Transverse colon (tissue), 4 donors: Measurements from ENCODE around the gene DIO3. TPM values are rescaled to one million over a fixed set of nuclear protein-coding genes. Genes with fewer than 3 reads are reported as not detected.

Experiments
- DNase-seq: peaks from one replicate; pipeline ENCODE4 v3.0.0-alpha.2; 2019
- H3K27ac ChIP-seq, 4 donors: fragments of 200-600 bp; sonication (generic); 2 replicates each; pipeline ENCODE4 v1.5.1; 2016 to 2018; ENCODE audit warnings: inconsistent platforms in 4 of 4
- H3K27me3 ChIP-seq: fragments of 200-600 bp; sonication (generic); 2 replicates; pipeline ENCODE4 v1.5.1; 2017; ENCODE audit warnings: inconsistent platforms
- H3K36me3 ChIP-seq, 4 donors: fragments of 200-600 bp; sonication (generic); 2 replicates each; pipeline ENCODE4 v1.5.1; 2017 to 2019; ENCODE audit warnings: inconsistent platforms in 4 of 4
- H3K4me1 ChIP-seq, 4 donors: fragments of 200-600 bp; sonication (generic); 2 replicates each; pipeline ENCODE4 v1.5.1; 2017 to 2020; ENCODE audit warnings: inconsistent platforms in 4 of 4
- H3K4me3 ChIP-seq, 4 donors: fragments of 200-600 bp; sonication (generic); 1 replicate in 1 of 4; 2 replicates in 3 of 4; pipeline versions ENCODE4 v1.5.1 to v1.6.1; 2017 to 2019; ENCODE audit warnings: inconsistent platforms in 4 of 4
- H3K9me3 ChIP-seq, 2 donors: fragments of 200-600 bp; sonication (generic); 2 replicates each; pipeline ENCODE4 v1.5.1; 2017 to 2019; ENCODE audit warnings: inconsistent platforms in 2 of 2
- EP300 ChIP-seq: sonication (generic); formaldehyde crosslinking; IDR thresholded peaks from one replicate; pipeline ENCODE4 v1.6.1; 2017; ENCODE audit warnings: antibody characterized with exemption, low read depth
- POLR2A ChIP-seq: fragments of 450-650 bp; IDR thresholded peaks from one replicate; pipeline ENCODE4 v1.6.1; 2016; ENCODE audit warnings: antibody characterized with exemption, mild to moderate bottlenecking, moderate library complexity
- POLR2AphosphoS5 ChIP-seq, 3 donors: sonication (generic); formaldehyde crosslinking; IDR thresholded peaks; one replicate each; pipeline ENCODE4 v1.6.1; 2016; ENCODE audit warnings: antibody characterized with exemption in 3 of 3
- WGBS, 2 donors: methylation state at CpG; one replicate each; pipeline ENCODE4 v1.1.5; 2018; ENCODE audit warnings: low coverage in 1 of 2; 5-methylcytosine and 5-hydroxymethylcytosine counted together
- in situ Hi-C, 4 donors: fragments of 200-750 bp; cut with MboI; loops; one replicate each; pipeline versions ENCODE4 v1.15.0 to v1.15.1; 2017; ENCODE audit warnings: low sequenced_read_pairs in 3 of 4, low pct_ligation_motif_present in 1 of 4, low pct_unique_long_range_greater_than_20kb in 1 of 4
- intact Hi-C: fragments of 100-400 bp; cut with DNase I; formaldehyde crosslinking; loops from one replicate; pipeline ENCODE4 v1.15.1; 2023; ENCODE audit warnings: low total_unique reads
- total RNA-seq, 4 donors: library from RNA; depleted of rRNA; stranded (reverse); fragments of >200 nt; gene quantifications; one replicate each; pipeline ENCODE4 v1.1.0, GENCODE V29; 2016
- TF ChIP-seq, protein P1 (sequence below), 5 experiments: fragments of 200-600 bp in 3 of 5; fragments of 450-650 bp in 2 of 5; sonication (generic) in 3 of 5; IDR thresholded peaks; 1 replicate in 2 of 5; 2 replicates in 3 of 5; pipeline ENCODE4 v1.5.1; 2016 to 2017; ENCODE audit warnings: antibody characterized with exemption in 5 of 5, inconsistent platforms in 3 of 5, mild to moderate bottlenecking in 2 of 5, moderate library complexity in 1 of 5

Gene DIO3
- total RNA-seq, 4 donors from 2014 or later: 1.2 to 2.9 (median 1.4) TPM; not detected in 1

- no peak for TF ChIP-seq EP300
- TF ChIP-seq POLR2A: no peak
- no peak for TF ChIP-seq POLR2AphosphoS5 (IDR thresholded peaks at IDR 0.05)
- TF ChIP-seq, protein P1, sequence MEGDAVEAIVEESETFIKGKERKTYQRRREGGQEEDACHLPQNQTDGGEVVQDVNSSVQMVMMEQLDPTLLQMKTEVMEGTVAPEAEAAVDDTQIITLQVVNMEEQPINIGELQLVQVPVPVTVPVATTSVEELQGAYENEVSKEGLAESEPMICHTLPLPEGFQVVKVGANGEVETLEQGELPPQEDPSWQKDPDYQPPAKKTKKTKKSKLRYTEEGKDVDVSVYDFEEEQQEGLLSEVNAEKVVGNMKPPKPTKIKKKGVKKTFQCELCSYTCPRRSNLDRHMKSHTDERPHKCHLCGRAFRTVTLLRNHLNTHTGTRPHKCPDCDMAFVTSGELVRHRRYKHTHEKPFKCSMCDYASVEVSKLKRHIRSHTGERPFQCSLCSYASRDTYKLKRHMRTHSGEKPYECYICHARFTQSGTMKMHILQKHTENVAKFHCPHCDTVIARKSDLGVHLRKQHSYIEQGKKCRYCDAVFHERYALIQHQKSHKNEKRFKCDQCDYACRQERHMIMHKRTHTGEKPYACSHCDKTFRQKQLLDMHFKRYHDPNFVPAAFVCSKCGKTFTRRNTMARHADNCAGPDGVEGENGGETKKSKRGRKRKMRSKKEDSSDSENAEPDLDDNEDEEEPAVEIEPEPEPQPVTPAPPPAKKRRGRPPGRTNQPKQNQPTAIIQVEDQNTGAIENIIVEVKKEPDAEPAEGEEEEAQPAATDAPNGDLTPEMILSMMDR (IDR thresholded peaks at IDR 0.05): no peak
- intact Hi-C loops: no loop called here
- peaks cover 31% of the 10 kb centered on the region for H3K27me3 ChIP-seq
Measured at GRCh38 chr14:101604935-101605780, 43.9 kb downstream of the DIO3 start.

GRCh38 chr14:101605836-101606235, 44.5 kb downstream of the DIO3 start:
- Histone ChIP-seq H3K4me1 (no peaks in the 10 kb centered on the region), H3K4me3 (no peak overlapping the region), H3K27me3 (peaks cover 38% of the 10 kb centered on the region), H3K36me3 (no peaks in the 10 kb centered on the region), H3K9me3 (no peaks in the 10 kb centered on the region), H3K27ac (no peak overlapping the region)
- in situ Hi-C loops: no loop called here
- DNase-seq: no peak
- 85 to 91% methylated on average over 4 of the region's 4 CpGs for WGBS, 2 donors
- intact Hi-C loops: no loop called here
- TF ChIP-seq EP300: no peak
- TF ChIP-seq POLR2AphosphoS5 (IDR thresholded peaks at IDR 0.05): no peak
- TF ChIP-seq POLR2A: no peak
- TF ChIP-seq, protein P1 (IDR thresholded peaks at IDR 0.05): no peak

More at GRCh38 chr14:101604935-101605780, 43.9 kb downstream of the DIO3 start:
- in situ Hi-C loops: no loop called here
- no peak overlapping the region for H3K4me3 ChIP-seq
- peak; percentile 1 for DNase-seq
- no peaks in the 10 kb centered on the region for H3K4me1 ChIP-seq
- no peaks in the 10 kb centered on the region for H3K9me3 ChIP-seq
- no peak overlapping the region for H3K27ac ChIP-seq
- WGBS, 2 donors: 68 to 83% methylated on average over 1 to 11 of the region's 11 CpGs
- H3K36me3 ChIP-seq: no peaks in the 10 kb centered on the region

Other genes starting within 250 kb of the DIO3 start
- 100 to 1,000 TPM in 2 of 4 donors, 10 to 100 TPM in 2; 66.2 to 211 (median 116) TPM for gene PPP2R5C, start 200.2 kb downstream of the DIO3 start, total RNA-seq